Skeletal muscle tissue (tissue), 4 donors: Measurements from ENCODE around the gene PAM. TPM values are rescaled to one million over a fixed set of nuclear protein-coding genes. Genes with fewer than 3 reads are reported as not detected.
"Not testable (repeated sequence)": the region's sequence is repeated elsewhere in the genome, so short reads cannot be mapped to it uniquely, and the experiment has no call there.

ENCODE experiments used
- H3K27ac ChIP-seq: one replicate; pipeline ENCODE4 v1.7.0; 2013; ENCODE audit warnings: mild to moderate bottlenecking, low read depth, low read length, inconsistent platforms
- H3K27me3 ChIP-seq, 3 donors: one replicate each; pipeline ENCODE4 v1.7.0; 2013; ENCODE audit warnings: low read length in 3 of 3; ENCODE audit not compliant: control insufficient read depth in 3 of 3, insufficient read depth in 3 of 3
- H3K36me3 ChIP-seq, 3 donors: one replicate each; pipeline ENCODE4 v1.7.0; 2013; ENCODE audit warnings: low read length in 3 of 3; ENCODE audit not compliant: control insufficient read depth in 3 of 3, insufficient read depth in 3 of 3
- H3K4me1 ChIP-seq, 3 donors: one replicate each; pipeline ENCODE4 v1.7.0; 2013; ENCODE audit warnings: low read length in 3 of 3, mild to moderate bottlenecking in 3 of 3; ENCODE audit not compliant: control insufficient read depth in 3 of 3, insufficient read depth in 3 of 3
- H3K4me3 ChIP-seq, 3 donors: one replicate each; pipeline ENCODE4 v1.7.0; 2013; ENCODE audit warnings: low read length in 3 of 3
- H3K9ac ChIP-seq, 3 donors: one replicate each; pipeline ENCODE4 v1.7.0; 2013; ENCODE audit warnings: low read length in 3 of 3, mild to moderate bottlenecking in 3 of 3, moderate library complexity in 2 of 3, low read depth in 1 of 3
- H3K9me3 ChIP-seq, 3 donors: one replicate each; pipeline ENCODE4 v1.7.0; 2013; ENCODE audit warnings: low read length in 3 of 3; ENCODE audit not compliant: control insufficient read depth in 3 of 3
- total RNA-seq: library from RNA; depleted of rRNA; stranded (reverse); fragments of >200 nt; gene quantifications from one replicate; pipeline ENCODE4 v1.2.3, GENCODE V29; 2014
- donor health status: Osteomylitis.

The PAM gene
- total RNA-seq, 1 donor from 2014 or later, result 95.5 TPM

DNA sequence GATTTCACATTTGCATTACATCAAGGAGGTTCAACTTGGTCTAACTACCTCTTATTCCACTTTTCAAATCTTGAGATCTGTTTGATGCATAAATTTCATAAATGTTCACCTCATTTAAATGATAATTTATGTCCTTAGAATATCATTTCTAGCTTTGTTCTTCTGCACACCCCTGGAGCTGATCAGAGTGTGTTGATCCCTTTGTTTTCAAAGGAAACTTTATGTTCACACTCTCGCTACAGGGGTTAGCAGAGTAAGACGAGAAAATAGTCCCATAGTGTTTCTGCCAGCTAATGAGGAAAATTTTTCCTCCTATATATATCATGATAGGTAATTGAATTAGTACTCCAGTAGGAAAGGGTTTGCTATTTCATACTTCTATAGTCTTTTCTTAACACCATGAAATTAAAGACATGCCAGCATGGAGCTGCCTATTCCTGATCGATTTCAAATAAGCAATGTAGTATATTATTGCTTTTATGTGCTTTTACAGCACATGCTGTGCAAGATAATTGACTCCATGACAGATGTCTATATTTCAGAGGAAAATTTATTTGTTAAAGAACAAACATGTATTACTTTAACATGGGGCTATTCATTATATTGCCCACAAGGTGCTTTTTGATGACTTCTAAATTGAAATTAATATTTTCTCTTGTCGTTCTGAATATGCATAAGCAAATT, 4.8 kb upstream of the PAM start:
- Histone ChIP-seq H3K27ac (no peak overlapping the region), H3K9me3 (no peaks in the 10 kb centered on the region), H3K36me3 (no peaks in the 10 kb centered on the region), H3K27me3 (no peaks in the 10 kb centered on the region), H3K4me3 (no peak overlapping the region), H3K4me1 (peaks cover 6 to 10% (median 6%) of the 10 kb centered on the region in 3 donors), H3K9ac (no peak overlapping the region)

DNA sequence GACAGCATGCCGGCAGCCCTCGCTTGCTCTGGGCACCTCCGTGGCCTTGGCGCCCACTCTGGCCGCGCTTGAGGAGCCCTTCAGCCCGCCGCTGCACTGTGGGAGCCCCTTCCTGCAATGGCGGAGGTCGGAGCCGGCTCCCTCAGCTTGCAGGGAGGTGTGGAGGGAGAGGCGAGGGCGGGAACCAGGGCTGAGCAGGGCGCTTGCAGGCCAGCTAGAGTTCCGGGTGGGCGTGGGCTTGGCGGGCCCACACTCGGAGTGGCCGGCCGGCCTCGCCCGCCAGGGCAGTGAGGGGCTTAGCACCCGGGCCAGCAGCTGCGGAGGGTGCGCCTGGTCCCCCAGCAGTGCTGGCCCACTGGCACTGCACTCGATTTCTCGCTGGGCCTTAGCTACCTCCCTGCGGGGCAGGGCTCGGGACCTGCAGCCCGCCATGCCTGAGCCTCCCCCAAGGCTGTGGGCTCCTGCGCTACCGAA, 3.2 kb upstream of the PAM start:
- H3K4me3 ChIP-seq, H3K27me3 ChIP-seq, H3K27ac ChIP-seq, H3K9ac ChIP-seq, H3K9me3 ChIP-seq, H3K36me3 ChIP-seq: not testable (repeated sequence)
- peaks cover 13 to 20% (median 15%) of the 10 kb centered on the region in 3 donors for H3K4me1 ChIP-seq

DNA sequence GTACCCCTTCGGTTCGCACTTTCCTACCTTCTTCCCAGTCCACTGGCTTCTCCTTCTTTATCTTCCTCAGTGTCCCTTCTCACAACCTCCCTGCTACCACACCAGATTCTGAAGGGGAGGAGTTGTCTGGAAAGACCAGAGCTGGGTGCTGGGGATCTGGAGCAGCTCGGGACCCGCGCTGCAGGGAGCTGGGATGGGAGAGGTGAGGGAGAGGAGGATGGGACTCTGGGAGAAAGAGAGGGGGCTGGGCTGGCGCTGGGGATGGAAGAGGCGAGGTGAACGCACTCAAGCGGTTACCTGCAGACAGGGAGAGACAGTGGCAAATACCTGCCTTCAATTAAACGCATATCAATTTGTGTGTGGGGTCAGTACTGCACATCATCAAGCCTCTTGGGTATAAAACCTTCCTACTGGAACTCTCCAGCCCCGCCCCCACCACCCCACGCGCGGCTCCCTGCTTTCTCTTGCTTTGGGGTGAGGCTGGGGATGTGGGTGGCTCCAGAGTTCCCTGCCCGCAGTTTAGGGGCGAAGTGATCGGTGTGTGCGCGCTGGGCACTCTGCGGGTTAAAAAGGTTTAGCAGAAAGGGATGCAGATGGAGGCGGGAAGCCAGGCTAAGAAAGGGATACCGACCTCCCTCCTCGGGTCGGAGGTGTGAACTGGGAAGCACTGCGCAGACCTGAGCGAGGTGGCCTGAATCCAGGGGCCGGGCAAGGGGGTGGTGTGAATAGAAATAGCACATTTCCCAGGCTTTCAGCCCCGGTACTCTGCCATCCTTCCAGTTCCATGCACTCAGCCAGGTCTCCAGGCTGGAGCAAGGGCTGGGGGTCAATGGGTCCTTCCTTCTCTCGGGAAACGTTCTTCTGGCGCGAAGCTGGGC, 977 bp upstream of the PAM start:
- peak overlapping the region; percentile 97 for H3K27ac ChIP-seq
- H3K27me3 ChIP-seq, result no peaks in the 10 kb centered on the region
- H3K36me3 ChIP-seq, result no peaks in the 10 kb centered on the region
- peak overlapping the region; percentile 79 to 97 (median 88) for H3K4me3 ChIP-seq
- H3K4me1 ChIP-seq, result peaks cover 20 to 28% (median 23%) of the 10 kb centered on the region in 3 donors
- H3K9me3 ChIP-seq, result no peaks in the 10 kb centered on the region
- H3K9ac ChIP-seq, result peak overlapping the region; percentile 82 to 98 (median 98)

DNA sequence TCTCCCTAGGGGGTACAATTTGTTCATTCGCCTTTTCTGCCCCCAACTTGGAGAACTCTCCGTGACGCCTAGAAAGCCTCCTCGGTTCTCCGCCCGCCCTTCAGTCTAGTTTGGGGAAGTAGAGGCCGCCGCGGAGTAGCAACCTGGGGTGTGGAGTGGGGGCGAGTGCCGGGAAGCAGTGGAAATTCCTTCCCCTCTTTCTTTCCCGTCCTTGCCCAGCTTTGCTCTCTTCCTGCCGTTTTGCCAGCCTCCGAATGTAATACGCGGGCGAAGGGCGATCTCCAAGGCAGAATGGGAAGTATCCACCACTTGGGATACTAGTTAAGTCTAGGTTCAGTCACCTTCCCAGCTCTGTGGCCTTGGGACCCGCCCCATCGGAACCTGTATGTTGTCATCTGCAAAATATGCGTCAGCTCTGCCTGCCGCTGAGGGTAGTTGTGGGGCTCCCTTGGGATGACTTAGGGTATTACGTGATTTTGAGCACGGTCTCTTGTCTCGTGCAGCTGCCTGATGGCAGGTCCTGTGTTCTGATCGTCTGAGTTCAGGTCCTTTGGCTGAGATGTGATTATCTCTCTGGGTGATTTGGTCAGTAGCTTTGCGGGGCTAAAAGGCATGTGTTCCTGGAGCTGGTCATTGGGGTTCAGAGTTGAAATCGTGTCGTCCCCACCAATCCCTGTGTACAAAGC, 724 bp downstream of the PAM start:
- Histone ChIP-seq H3K36me3 (no peaks in the 10 kb centered on the region), H3K4me1 (peaks cover 30 to 36% (median 35%) of the 10 kb centered on the region in 3 donors), H3K9ac (peak overlapping the region; percentile 92 to 98 (median 98)), H3K27me3 (no peaks in the 10 kb centered on the region), H3K4me3 (peak overlapping the region; percentile 88 to 97 (median 93)), H3K27ac (peak overlapping the region; percentile 97), H3K9me3 (no peaks in the 10 kb centered on the region)

DNA sequence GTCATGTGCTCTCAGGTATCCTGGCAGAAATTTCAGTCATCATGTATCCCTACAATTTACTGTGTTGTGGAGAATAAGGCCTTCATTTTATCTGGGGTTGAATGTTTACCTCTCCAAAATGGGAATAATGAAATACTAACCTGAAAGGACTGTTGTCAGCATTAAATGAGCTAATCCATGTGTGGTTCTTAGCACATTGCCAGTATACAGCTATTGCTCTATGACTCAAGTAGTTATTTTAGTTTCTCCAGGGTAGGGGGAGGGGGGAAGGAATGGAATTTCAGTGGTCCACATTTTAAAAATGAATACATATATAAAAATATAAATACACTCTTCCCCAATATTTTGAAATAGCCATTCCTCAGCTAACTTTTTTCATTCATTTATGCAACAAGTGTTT, 3.5 kb downstream of the PAM start:
- Histone ChIP-seq H3K4me1 (peaks cover 42 to 59% (median 50%) of the 10 kb centered on the region in 3 donors), H3K27ac (peak overlapping the region; percentile 84), H3K36me3 (no peaks in the 10 kb centered on the region), H3K4me3 (no peak overlapping the region), H3K9ac (peak overlapping the region in 1 of 3 donors; percentile 62), H3K9me3 (no peaks in the 10 kb centered on the region), H3K27me3 (no peaks in the 10 kb centered on the region)

DNA sequence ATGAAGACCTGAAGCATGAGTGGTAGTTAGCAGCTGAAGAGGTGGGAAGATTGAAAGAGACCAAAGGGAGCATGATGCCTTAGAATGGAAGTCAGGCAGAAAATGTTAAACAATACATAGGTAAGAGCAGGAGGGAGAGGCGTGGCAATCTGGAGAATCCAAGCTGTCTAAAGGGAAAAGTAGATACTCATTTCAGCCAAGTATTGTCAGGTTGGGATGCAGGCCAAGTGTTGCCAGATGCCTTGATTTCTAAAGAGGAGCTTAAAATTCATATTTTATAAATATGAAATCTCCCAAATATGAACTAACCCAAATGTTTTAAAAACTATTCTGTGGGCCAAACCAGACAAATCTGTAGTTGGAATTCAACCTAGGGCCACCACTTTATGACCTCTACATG, 4.2 kb downstream of the PAM start:
- Histone ChIP-seq H3K4me3 (no peak overlapping the region), H3K4me1 (peaks cover 41 to 54% (median 51%) of the 10 kb centered on the region in 3 donors), H3K9me3 (no peaks in the 10 kb centered on the region), H3K27me3 (no peaks in the 10 kb centered on the region), H3K9ac (no peak overlapping the region), H3K36me3 (no peaks in the 10 kb centered on the region), H3K27ac (peak overlapping the region; percentile 84)

DNA sequence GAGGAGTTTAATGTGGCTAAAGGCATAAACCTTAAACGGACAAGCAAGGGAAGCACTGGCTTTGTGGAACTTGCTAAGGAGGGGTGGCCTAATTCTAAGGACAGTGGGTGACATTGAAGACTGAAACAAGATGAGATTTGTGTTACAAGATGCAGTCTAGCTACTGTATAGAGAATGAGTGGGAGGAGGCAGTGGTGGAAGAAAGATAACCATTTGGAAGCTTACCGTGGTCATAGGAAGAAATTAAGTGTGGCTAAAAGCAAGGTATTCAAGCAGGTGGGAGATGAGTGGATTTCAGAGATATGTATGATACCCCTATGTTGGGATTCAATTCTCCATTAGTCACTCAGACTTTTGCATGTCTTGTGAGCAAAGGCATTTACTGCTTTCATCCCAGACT, 4.6 kb downstream of the PAM start:
- H3K9me3 ChIP-seq, result no peaks in the 10 kb centered on the region
- H3K9ac ChIP-seq, result no peak overlapping the region
- no peaks in the 10 kb centered on the region for H3K36me3 ChIP-seq
- H3K4me3 ChIP-seq, result no peak overlapping the region
- H3K4me1 ChIP-seq, result peaks cover 38 to 51% (median 50%) of the 10 kb centered on the region in 3 donors
- H3K27me3 ChIP-seq, result no peaks in the 10 kb centered on the region
- H3K27ac ChIP-seq, result peak overlapping the region; percentile 84

DNA sequence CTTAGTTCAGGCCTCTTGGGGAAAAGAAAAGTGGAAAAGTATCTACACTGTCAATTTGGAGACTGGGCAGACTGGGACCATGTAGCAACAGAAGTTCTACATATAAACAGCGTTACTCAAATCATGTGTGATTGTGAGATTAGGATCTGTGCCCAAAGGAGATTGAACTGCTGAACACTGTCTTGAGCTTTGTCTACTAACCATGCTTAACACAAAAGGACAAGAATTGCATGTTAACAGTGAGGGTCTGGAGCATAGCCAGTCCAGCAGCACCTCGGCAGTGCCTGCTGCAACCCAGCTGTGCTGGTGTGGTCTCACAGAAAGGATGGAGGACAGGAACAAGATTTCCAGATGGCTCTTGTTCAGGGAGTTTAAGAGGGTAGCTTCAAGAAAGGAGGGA, 5.7 kb downstream of the PAM start:
- H3K4me1 ChIP-seq, result peaks cover 38 to 52% (median 49%) of the 10 kb centered on the region in 3 donors
- peak overlapping the region; percentile 84 for H3K27ac ChIP-seq
- no peaks in the 10 kb centered on the region for H3K27me3 ChIP-seq
- peak overlapping the region in 2 of 3 donors; percentile 24 to 33 for H3K4me3 ChIP-seq
- H3K9ac ChIP-seq, result peak overlapping the region in 1 of 3 donors; percentile 20
- H3K36me3 ChIP-seq, result no peaks in the 10 kb centered on the region
- no peaks in the 10 kb centered on the region for H3K9me3 ChIP-seq

DNA sequence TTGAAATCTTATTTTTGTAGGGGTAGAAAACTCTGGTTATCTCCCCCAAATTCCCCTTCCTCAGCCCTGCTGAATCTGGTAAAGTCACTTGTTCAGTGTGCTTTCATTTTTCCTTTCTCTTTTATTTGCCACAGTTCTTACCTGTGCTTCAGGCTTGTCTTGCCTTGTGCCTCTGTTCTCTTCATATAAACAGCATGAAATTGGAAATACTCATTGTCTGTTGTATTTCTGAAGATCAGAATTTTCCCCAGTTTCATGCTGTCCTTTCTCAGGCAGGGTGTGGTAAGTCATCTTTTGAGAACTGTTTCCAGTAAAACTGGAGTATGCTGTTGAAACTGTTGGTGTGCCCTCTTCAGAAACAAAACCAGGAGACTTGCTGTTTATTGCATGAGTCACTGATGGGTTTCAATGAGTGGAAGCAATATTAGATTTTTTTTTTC, 7.0 kb downstream of the PAM start:
- H3K9me3 ChIP-seq, result no peaks in the 10 kb centered on the region
- H3K4me3 ChIP-seq, result peak overlapping the region; percentile 6 to 63 (median 30)
- H3K9ac ChIP-seq, result peak overlapping the region; percentile 34 to 40 (median 38)
- no peaks in the 10 kb centered on the region for H3K27me3 ChIP-seq
- peaks cover 28 to 45% (median 40%) of the 10 kb centered on the region in 3 donors for H3K4me1 ChIP-seq
- H3K36me3 ChIP-seq, result no peaks in the 10 kb centered on the region
- H3K27ac ChIP-seq, result peak overlapping the region; percentile 41
